ENCODE data around the gene EPHA1.

The EPHA1 gene

DNA sequence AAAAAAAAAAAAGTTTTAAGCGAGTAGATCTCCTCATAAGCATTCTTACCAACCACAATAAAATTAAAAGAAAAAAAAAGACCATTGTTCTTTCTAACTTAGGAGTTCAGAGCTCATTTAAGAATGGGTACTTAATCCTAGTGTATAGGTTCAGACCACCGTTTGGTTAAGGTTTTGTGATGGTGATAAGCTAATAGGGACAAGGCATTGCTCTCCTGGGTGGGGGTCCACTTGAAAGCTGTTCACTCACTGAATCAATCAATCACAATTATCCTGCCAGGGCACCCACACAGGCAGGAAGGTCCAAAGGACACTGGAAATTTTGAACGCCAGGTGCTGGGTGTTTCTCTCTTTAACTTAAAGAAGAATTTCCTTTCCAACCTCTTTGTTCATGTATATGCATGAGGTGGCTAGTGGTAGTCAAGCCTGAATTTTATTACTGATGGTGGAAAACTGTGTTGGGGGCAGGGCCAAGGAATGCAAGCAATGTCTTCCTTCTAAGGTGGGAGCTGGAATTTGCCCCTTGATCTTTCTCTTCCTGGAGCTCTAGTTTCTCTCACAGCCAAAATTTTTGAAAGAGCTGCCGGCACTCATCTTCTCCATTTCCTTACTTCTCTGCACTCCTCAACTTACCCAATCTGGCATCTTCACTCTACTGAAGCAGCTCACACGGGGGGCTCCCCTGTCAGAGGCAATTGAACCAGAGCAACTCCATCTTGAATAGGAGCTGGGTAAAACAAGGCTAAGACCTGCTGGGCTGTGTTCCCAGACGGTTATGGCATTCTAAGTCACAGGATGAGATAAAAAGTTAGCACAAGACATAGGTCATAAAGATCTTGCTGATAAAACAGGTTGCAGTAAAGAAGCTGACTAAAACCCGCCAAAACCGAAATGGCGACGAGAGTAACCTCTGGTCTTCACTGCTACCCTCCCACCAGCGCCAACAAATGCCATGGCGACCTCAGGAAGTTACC lies 38.7 kb downstream of the EPHA1 start:
- TF ChIP-seq, protein P1, sequence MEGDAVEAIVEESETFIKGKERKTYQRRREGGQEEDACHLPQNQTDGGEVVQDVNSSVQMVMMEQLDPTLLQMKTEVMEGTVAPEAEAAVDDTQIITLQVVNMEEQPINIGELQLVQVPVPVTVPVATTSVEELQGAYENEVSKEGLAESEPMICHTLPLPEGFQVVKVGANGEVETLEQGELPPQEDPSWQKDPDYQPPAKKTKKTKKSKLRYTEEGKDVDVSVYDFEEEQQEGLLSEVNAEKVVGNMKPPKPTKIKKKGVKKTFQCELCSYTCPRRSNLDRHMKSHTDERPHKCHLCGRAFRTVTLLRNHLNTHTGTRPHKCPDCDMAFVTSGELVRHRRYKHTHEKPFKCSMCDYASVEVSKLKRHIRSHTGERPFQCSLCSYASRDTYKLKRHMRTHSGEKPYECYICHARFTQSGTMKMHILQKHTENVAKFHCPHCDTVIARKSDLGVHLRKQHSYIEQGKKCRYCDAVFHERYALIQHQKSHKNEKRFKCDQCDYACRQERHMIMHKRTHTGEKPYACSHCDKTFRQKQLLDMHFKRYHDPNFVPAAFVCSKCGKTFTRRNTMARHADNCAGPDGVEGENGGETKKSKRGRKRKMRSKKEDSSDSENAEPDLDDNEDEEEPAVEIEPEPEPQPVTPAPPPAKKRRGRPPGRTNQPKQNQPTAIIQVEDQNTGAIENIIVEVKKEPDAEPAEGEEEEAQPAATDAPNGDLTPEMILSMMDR (IDR thresholded peaks at IDR 0.05; ENCODE audit: borderline replicate concordance, control extremely low read depth, extremely low read depth, insufficient read depth, missing control alignments), result no peak
- DNase-seq (ENCODE audit: low spot score), result no peak
- in situ Hi-C loops (cut with MboI; ENCODE audit: low sequenced_read_pairs, unreplicated experiment), result no loop called here

DNA sequence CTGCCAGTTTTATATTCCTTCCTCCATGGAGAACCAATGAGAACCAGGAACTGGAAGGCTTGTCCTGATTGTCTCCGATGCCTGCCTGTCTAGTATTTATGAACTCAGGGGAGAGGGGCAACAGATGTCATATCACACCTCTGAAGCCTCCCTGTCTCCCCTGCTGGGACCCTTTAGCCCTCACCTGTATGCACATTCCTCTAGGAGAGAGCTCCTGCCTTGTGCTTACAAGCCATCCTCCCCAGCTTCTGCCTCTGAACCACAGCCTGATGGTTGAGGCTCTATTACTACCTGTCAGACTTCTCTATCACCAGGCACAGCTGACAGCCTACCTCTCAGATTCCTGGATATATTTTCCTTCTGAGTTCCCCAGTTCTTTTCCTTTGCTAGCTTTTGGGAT lies 40.3 kb downstream of the EPHA1 start:
- DNase-seq (ENCODE audit: low spot score), result no peak
- in situ Hi-C loops (cut with MboI; ENCODE audit: low sequenced_read_pairs, unreplicated experiment), result no loop called here
- TF ChIP-seq, protein P1 (IDR thresholded peaks at IDR 0.05; ENCODE audit: borderline replicate concordance, control extremely low read depth, extremely low read depth, insufficient read depth, missing control alignments), result no peak

GRCh38 chr7:143367972-143368371 lies 40.7 kb downstream of the EPHA1 start:
- in situ Hi-C loops (cut with MboI; ENCODE audit: low sequenced_read_pairs, unreplicated experiment), result no loop called here
- no peak for DNase-seq (ENCODE audit: low spot score)
- TF ChIP-seq, protein P1 (IDR thresholded peaks at IDR 0.05; ENCODE audit: borderline replicate concordance, control extremely low read depth, extremely low read depth, insufficient read depth, missing control alignments), result no peak

- TF ChIP-seq, protein P1 (IDR thresholded peaks at IDR 0.05; ENCODE audit: borderline replicate concordance, control extremely low read depth, extremely low read depth, insufficient read depth, missing control alignments), result no peak
- no peak for DNase-seq (ENCODE audit: low spot score)
- in situ Hi-C loops (cut with MboI; ENCODE audit: low sequenced_read_pairs, unreplicated experiment), result no loop called here
Measured at GRCh38 chr7:143363016-143363937, 45.4 kb downstream of the EPHA1 start.

DNA sequence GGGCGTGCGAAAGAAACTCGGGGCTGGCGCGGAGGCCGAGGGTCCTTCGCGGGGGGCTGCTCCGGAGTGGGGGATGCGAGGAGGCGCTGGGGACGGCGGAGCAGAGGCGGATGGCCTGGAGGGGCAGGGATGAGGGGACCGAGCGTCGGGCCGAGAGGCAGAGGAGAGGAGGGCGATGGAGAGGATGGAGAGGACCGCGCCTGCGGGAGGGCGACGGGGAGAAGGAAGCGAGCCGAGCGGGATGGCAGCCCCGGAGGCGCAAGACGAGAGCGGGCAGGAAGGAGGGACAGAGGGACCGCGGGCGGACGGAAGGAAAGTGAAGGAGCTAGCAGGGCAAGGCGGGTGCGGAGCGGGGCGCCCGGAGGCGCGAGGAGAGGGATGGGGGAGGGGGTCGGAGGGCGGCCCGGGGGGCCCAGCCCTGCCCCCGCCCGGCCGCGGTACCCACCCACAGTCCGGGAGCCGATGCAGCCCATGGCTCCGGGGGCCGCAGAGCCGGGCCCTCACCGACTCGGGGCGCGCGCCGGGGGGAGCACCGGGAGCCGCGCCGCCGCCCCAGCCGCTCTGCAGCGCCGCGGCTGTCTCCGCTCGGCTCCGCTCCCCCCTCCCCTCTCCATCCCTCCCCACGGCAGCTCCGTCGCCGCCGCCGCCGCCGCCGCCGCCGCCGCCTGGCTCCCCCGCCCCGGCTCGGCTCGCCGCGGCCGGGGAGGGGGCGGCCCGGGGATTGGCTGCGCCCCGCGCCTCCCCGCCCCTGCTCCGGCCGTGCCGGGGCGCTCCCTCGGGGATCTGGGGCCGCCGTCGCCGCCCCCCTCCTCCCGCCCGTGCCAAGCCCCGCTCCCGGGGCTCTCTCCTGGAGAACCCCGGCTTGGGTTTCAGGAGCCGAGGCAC lies 46.3 kb downstream of the EPHA1 start, which contains the start of gene FAM131B:
Gene FAM131B, minus strand, starts transcription at position 583 of the 885 bp plus-strand sequence. Its CDS starts 110 bp downstream, at position 473.
- in situ Hi-C loops (cut with MboI; ENCODE audit: low sequenced_read_pairs, unreplicated experiment), result no loop called here
- peak; percentile 65 for DNase-seq (ENCODE audit: low spot score)
- TF ChIP-seq, protein P1 (IDR thresholded peaks at IDR 0.05; ENCODE audit: borderline replicate concordance, control extremely low read depth, extremely low read depth, insufficient read depth, missing control alignments), result no peak

All from GM13976 (cell line).